Measurements from ENCODE around the gene HDAC10. TPM values are rescaled to one million over a fixed set of nuclear protein-coding genes. Genes with fewer than 3 reads are reported as not detected.

The HDAC10 gene, protein sequence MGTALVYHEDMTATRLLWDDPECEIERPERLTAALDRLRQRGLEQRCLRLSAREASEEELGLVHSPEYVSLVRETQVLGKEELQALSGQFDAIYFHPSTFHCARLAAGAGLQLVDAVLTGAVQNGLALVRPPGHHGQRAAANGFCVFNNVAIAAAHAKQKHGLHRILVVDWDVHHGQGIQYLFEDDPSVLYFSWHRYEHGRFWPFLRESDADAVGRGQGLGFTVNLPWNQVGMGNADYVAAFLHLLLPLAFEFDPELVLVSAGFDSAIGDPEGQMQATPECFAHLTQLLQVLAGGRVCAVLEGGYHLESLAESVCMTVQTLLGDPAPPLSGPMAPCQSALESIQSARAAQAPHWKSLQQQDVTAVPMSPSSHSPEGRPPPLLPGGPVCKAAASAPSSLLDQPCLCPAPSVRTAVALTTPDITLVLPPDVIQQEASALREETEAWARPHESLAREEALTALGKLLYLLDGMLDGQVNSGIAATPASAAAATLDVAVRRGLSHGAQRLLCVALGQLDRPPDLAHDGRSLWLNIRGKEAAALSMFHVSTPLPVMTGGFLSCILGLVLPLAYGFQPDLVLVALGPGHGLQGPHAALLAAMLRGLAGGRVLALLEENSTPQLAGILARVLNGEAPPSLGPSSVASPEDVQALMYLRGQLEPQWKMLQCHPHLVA
- 100 to 1,000 TPM in 1 of 2 experiments, 10 to 100 TPM in 1; 99.1 to 111 TPM for total RNA-seq

DNA sequence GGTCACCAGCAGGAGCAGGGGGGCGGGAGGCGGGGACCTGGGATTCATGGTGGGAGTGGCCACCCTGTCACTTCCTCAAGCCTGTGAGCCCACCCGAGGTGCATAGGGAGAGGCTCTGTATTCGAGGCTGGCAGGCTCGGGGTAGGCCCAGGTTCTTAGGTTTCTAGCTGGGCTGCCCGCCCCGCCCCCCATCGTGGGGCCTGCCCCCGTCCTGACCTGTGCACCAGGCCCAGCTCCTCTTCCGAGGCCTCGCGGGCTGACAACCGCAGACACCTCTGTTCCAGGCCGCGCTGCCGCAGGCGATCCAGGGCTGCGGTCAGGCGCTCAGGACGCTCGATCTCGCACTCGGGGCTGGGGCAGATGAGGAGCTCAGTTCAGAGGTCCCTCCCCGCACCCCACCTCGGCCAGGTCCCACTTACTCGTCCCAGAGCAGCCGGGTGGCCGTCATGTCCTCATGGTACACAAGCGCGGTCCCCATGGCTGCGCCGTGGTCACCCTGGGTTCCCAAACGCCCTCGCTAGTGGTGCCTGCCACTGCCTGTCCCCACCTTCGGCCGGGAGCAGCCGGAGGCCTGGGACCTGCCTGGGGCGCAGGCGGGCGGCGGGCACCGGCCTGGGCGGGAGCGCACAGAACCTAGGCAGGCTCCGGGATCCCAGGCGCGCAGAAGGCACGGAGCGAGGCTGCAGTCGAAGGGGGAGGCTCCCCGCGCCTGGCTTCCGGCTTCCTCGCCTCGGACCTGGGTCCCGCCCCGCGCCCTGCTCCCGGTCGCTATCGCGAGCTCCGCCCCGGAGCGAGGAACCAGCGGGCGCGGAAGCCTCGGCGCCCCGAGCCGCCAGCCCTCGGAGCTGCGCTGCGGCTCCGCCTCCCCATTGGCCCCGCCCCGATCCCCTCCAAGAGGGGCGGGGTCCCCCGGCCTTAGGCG is at the start of gene HDAC10:
Gene HDAC10 (minus strand): TSS at position 711 of the 922 bp plus-strand sequence. CDS start 233 bp downstream, at position 478.
- peak; percentile 83 for ATAC-seq (ENCODE audit: low read depth)
- no peaks in the 10 kb centered on the region for H3K27me3 Mint-ChIP-seq

DNA sequence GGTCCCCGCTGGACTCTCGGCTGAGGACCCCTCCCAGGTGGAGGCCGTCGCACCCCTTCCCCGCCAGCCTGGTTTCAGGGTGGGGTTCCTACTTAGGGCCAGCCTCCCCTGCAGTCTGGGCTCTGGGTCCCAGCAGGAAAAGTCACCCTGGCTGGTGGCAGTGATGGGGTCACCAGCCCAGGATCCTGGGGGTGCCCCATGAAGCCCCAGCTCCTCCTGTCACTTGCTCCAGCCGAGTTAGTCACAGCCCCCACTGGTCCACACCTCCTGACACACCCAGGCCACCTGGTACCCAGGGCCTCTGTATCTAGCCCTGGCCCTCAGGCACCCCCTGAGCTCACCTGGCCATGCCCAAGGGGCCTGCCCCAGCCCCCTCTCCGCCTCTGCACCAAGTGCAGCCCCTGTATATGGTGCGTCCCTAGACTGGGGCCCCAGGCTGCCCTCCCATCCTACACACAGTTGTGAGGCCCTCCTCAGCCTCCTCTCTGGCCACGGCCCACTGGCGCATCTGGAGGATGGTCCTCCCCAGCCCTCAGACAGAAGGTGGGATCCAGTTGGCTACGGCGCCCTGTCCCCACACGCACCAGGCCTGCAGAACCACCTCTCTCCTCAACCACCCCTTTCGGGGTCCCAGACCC is 49.7 kb upstream of the HDAC10 start:
- no peak for ATAC-seq (ENCODE audit: low read depth)
- Mint-ChIP-seq H3K27me3 (peaks cover 7% of the 10 kb centered on the region), H3K36me3 (peaks cover 1% of the 10 kb centered on the region), H3K27ac (no peak overlapping the region), H3K9me3 (no peaks in the 10 kb centered on the region), H3K4me1 (peaks cover 3% of the 10 kb centered on the region), H3K4me3 (no peak overlapping the region)
- POLR2A ChIA-PET, result interaction anchor here (1.0 kb wide), 1 partner anchor 14 kb away, joined by 3 read pairs; no protein-coding TSS in a partner anchor
- DNase-seq, result no peak

More for the DNA sequence above, at the start of gene HDAC10:
- Mint-ChIP-seq H3K36me3 (peaks cover 2% of the 10 kb centered on the region), H3K27ac (peak within 1 kb of the TSS; percentile 84), H3K9me3 (no peaks in the 10 kb centered on the region), H3K4me1 (peaks cover 7% of the 10 kb centered on the region), H3K4me3 (peak within 1 kb of the TSS; percentile 87)
- POLR2A ChIA-PET, result interaction anchor here (1.0 to 3.4 kb wide), 14 partner anchors 8 to 370 kb away, joined by 3 to 26 read pairs (median 6); partner anchors contain the start of genes LMF2, MAPK12, NCAPH2 and SCO2
- peak; percentile 90 for DNase-seq

DNA sequence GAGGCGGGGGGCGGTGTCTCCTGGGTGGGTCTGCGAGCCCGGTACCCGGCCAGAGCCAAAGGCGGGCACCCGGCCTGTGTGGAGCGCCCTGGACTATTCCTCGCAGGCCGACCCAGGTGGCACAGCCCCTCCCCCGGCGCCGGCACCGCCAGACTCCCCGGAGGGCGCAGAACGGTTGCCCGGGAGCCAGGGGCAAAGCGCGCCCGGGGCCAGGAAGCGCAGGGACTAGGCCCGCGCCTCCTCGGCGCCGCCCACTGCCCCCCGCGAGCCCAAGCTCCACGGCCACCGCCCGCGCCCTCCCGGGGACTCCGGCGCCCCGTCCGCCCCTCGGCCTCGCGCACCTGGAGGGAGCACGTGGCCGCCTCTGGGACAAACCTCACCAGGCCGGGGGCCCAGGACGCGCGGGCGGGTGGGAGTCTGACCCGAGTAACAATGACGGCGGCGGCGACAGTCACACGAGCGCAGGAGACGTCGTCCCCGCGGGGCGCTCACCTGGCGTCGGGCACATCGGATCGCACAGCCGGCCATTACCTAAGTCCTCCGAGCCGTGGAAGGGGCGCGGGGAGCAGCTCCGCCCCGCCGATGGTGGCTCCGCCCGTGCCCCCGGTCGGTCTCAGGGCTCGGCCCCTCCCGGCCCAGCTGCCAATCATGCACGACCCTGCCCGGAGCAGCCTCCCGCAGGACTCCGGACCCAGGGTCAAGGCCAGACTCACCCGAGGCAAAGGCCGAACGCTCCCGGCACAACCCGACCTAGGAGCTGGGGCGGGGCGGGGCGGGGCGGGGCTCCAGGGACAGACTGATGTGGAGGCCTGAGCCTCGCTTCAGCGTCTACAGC is 48.9 kb upstream of the HDAC10 start:
- ATAC-seq (ENCODE audit: low read depth), result no peak
- POLR2A ChIA-PET, result interaction anchor here (1.0 kb wide), 1 partner anchor 14 kb away, joined by 3 read pairs; no protein-coding TSS in a partner anchor
- H3K4me3 Mint-ChIP-seq, result no peak overlapping the region

DNA sequence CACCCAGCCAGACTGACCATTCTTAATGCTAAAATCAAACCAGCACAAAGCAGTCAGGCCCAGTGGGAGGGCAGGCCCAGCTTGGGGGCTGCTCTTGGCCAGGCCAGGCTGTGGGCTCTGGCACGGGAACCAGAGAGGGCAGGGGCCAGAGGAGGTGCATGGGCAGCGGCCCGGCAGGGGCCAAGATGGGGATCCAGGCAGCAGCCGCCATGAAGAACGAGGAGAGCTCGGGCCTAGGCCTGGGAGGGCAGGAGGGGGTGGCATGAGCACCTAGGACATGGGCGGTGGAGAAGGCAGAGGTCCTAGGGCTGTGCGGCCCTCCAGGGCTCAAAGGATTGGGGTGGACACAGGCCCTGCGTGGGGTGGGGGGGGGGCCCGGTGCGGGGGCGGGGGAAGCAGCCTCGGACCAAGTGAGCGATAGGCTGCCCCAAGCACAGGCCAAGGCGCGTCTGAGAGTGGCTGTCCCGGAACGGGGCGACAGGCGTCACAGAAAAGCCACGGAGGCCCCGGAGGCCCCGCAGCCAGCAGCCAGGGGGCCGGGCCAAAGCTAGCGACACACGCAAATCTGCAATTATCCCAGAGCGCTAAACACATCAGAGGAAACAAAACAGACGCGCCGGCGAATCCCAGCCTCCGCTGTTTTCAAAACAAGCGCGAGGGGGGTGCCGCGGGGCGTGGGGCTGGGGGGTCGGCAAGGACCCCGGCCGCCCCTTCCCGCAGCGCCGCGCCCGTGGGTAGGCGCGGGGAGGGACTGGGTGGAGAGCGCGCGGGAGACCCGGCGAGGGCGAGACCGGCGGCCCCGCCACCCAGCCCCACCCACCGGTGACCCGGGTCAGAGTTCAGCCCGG is 48.1 kb upstream of the HDAC10 start:
- Mint-ChIP-seq H3K27ac (no peak overlapping the region), H3K36me3 (peaks cover 1% of the 10 kb centered on the region), H3K4me3 (no peak overlapping the region), H3K4me1 (peaks cover 4% of the 10 kb centered on the region), H3K9me3 (no peaks in the 10 kb centered on the region), H3K27me3 (peaks cover 4% of the 10 kb centered on the region)
- no peak for DNase-seq
- POLR2A ChIA-PET, result no interaction called here
- ATAC-seq (ENCODE audit: low read depth), result peak; percentile 12

More for the DNA sequence above, 48.9 kb upstream of the HDAC10 start:
- Mint-ChIP-seq H3K36me3 (peaks cover 1% of the 10 kb centered on the region), H3K27me3 (peaks cover 7% of the 10 kb centered on the region), H3K27ac (no peak overlapping the region), H3K4me1 (peaks cover 3% of the 10 kb centered on the region), H3K9me3 (no peaks in the 10 kb centered on the region)
- no peak for DNase-seq

DNA sequence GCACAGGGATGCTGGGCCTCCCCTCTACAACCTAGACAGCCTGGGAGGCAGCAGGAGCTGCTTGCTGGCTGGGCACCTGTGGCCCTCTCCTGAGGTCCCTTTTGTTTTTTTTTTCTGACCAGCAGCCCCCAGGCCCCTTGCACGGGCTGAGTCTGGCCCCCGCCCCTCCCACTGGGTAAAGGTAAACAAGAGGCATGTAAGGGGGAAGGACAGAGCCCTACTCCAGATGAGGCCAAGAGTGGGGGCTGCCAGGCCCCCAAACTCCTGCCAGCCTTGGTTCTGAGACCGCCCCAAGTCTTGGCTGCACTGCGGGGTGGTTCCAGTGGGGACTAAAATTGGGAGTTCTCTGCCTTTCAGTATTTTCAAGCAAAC is 47.2 kb upstream of the HDAC10 start:
- Mint-ChIP-seq H3K36me3 (peaks cover 1% of the 10 kb centered on the region), H3K9me3 (no peaks in the 10 kb centered on the region), H3K4me1 (peaks cover 2% of the 10 kb centered on the region), H3K27me3 (peaks cover 4% of the 10 kb centered on the region), H3K4me3 (no peak overlapping the region), H3K27ac (no peak overlapping the region)
- POLR2A ChIA-PET, result no interaction called here
- DNase-seq (no peak), ATAC-seq (ENCODE audit: low read depth) (no peak)

DNA sequence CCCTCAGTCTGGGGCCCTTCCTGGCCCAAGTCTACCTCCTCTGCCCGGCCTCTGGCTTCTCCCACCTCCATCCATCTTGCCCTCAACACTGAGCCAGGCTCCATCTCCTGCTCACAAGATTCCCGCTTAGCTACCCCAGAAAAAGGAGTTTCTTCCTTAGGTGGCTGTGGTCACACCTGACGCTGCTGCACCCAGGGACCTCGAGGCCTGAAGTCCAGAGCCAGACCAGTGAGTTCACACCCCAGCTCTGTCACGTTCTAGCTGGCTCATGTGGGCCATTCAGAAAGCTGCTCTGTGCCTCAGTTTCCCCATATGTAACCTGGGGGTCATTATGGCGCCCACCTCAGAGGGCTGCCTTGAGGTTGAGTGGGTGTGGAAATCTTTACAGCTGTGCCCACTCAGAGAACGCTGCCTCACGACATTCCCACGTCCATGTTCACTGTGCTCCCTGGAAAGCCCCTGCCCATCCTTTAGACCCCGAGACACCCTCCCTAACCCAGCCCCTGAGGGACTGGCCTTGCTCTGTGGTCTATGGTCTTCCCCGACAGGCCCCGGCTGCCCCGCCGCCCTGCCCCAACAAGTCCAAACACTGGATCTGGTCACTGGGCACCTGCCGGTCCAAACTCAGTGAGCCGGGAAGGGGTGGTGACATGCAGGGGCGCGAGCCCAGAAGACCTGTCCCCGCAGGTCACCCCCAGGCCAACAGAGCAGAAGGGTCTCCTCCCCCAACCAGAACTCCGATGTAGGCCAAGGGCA is 46.6 kb upstream of the HDAC10 start:
- Mint-ChIP-seq H3K4me3 (no peak overlapping the region), H3K27me3 (peaks cover 4% of the 10 kb centered on the region), H3K27ac (no peak overlapping the region), H3K4me1 (peaks cover 5% of the 10 kb centered on the region), H3K36me3 (peaks cover 1% of the 10 kb centered on the region), H3K9me3 (no peaks in the 10 kb centered on the region)
- POLR2A ChIA-PET, result interaction anchor here (1.5 kb wide), 1 partner anchor 44 kb away, joined by 3 read pairs; no protein-coding TSS in a partner anchor
- ATAC-seq (ENCODE audit: low read depth) (no peak), DNase-seq (no peak)

DNA sequence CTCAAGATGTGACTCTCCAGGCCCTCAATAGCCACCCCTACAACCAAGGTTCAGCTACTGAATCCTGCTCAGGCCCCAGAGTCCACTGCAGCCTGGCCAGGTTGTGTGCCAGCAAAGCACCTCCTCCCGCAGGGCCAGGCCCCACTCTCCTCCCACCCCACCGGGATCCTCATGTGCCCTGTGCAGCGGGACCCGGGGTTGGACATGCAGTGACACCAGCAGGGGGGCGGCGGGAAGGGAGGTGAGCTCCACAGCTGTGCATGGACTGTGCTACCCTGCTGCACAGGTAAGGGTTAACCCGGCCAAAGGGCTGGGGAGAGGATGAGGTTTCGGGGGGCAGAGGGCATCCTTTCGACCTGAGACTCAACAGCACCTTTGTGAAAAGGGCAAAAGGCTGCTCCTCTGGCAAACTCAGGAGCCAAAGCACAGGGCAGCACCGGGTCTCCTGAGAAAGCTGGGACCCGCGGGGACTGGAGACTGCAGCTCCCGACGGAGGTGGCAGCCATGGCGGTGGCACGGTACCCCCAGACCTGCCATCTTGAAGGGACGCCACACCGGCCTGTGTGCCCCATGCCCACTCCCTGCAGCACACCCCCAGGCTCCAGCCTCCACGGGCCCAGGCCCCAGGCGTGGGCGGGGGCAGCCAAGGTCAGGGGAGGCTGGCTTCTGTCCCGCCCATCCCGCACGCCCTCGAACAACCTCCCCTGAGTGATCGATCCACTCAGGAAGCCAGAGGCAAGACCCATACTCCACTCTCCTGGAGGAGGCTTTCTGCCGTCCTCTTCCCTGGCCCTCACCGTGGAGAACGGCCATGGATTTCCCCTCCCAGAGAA is 45.8 kb upstream of the HDAC10 start:
- POLR2A ChIA-PET, result interaction anchor here (0.6 to 1.5 kb wide), 2 partner anchors 45 to 257 kb away, joined by 3 to 4 read pairs; no protein-coding TSS in a partner anchor
- Mint-ChIP-seq H3K4me1 (peaks cover 12% of the 10 kb centered on the region), H3K4me3 (no peak overlapping the region), H3K36me3 (peaks cover 4% of the 10 kb centered on the region), H3K27me3 (peaks cover 4% of the 10 kb centered on the region), H3K9me3 (no peaks in the 10 kb centered on the region), H3K27ac (no peak overlapping the region)
- DNase-seq (no peak), ATAC-seq (ENCODE audit: low read depth) (no peak)

DNA sequence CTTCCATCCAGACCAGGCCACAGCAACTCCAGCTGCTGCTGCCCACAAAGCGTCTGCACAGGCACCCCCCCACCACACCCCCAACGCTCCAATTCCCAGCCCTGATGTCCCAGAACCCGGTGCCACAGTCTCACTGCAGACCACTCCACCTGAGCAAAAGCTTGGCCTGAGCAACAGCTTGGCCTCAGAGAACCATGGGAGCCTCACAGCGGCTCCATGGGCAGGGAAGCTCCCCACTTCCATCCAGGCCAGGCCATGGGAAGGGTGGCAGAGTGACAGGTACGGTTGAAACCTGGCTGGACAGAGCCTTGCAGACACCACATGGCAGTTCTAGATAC is 43.2 kb upstream of the HDAC10 start:
- H3K9me3 Mint-ChIP-seq, result no peaks in the 10 kb centered on the region
- H3K36me3 Mint-ChIP-seq, result peaks cover 2% of the 10 kb centered on the region
- no peak for ATAC-seq (ENCODE audit: low read depth)
- H3K27me3 Mint-ChIP-seq, result peaks cover 4% of the 10 kb centered on the region
- H3K4me3 Mint-ChIP-seq, result peak overlapping the region; percentile 71
- no peak for DNase-seq
- POLR2A ChIA-PET, result interaction anchor here (0.5 to 3.7 kb wide), 9 partner anchors 11 to 288 kb away, joined by 3 to 51 read pairs (median 4); partner anchors contain the start of genes CHKB, DENND6B and PLXNB2
- H3K27ac Mint-ChIP-seq, result peak overlapping the region; percentile 78
- H3K4me1 Mint-ChIP-seq, result peaks cover 16% of the 10 kb centered on the region

DNA sequence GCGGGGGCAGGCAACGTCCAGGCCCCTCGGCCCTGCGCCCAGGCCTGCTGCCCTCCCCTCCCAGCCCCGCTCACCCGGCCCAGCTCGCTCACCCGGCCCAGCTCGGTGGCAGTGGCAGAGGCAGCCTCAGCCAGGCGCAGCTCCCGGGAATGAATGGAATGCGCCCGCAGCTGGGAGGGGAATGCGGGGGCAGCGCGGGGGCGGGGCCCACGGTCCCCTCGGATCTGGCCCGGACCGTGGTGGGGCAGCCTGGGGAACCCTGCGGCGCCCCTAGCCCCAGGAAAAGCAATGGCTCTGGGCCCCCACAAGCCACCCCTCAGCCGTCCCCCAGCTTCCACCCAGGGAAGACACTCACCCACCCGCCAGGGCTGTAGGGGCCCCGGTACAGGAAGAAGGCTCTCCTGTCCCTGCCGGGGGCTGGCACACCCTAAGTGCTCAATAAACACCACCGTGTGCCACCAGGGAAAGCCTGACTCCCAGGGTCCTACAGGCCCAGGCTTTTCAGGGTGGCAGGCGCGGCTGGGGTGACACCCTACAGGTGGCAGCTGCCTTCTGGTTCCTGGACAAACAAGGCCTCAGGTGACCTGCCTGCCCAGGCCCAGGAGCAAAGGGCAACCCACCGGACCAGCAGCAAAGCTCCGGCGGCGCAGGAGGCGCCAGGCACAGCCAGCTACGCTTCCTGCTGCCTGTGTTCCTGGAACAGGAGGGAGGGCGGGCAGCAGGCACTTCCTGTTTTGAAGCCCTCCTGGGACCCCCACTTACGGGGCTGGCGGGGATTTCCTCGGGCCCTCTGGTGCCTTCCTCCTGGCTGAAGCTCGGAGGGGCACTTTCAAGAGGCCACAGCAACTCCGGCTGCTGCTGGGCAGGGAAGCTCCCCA is 42.6 kb upstream of the HDAC10 start:
- peaks cover 2% of the 10 kb centered on the region for H3K36me3 Mint-ChIP-seq
- DNase-seq (peak; percentile 64), ATAC-seq (ENCODE audit: low read depth) (peak; percentile 58)
- peak overlapping the region; percentile 71 for H3K4me3 Mint-ChIP-seq
- peaks cover under 1% of the 10 kb centered on the region for H3K27me3 Mint-ChIP-seq
- peak overlapping the region; percentile 78 for H3K27ac Mint-ChIP-seq
- no peaks in the 10 kb centered on the region for H3K9me3 Mint-ChIP-seq
- POLR2A ChIA-PET, result interaction anchor here (0.5 to 3.7 kb wide), 13 partner anchors 11 to 289 kb away, joined by 3 to 51 read pairs (median 4); partner anchors contain the start of genes CHKB, DENND6B, HDAC10 and PLXNB2
- peaks cover 16% of the 10 kb centered on the region for H3K4me1 Mint-ChIP-seq

Measured in activated naive CD8-positive, alpha-beta T cell treated with anti-CD3 and anti-CD28 coated beads, Interleukin-2, amount 10 ng/mL, durations not matched to agents 7 days and 5 days (primary cell).